Measurements from ENCODE around the gene SLC9A3.

The SLC9A3 gene

GRCh38 chr5:537098-537497 lies 12.8 kb upstream of the SLC9A3 start:
- no peak overlapping the region for H3K4me3 ChIP-seq (ENCODE audit: low read depth, low read length)
- POLR2A ChIA-PET, result no interaction called here
- TF ChIP-seq CTCF (IDR thresholded peaks at IDR 0.05; ENCODE audit: insufficient read depth, low read length, missing control alignments), result no peak

GRCh38 chr5:535846-536698 lies 11.8 kb upstream of the SLC9A3 start:
- CTCF ChIA-PET, result no interaction called here
- no peak for DNase-seq (ENCODE audit: low read depth, low spot score)
- H3K4me3 ChIP-seq (ENCODE audit: low read depth, low read length), result no peak overlapping the region
- no peak for TF ChIP-seq CTCF (IDR thresholded peaks at IDR 0.05; ENCODE audit: insufficient read depth, low read length, missing control alignments)
- POLR2A ChIA-PET, result no interaction called here

More at GRCh38 chr5:537098-537497, 12.8 kb upstream of the SLC9A3 start:
- DNase-seq (ENCODE audit: low read depth, low spot score), result no peak
- CTCF ChIA-PET, result no interaction called here

GRCh38 chr5:534743-535671 lies 10.8 kb upstream of the SLC9A3 start:
- ChIA-PET POLR2A (no interaction called here), CTCF (no interaction called here)
- no peak for DNase-seq (ENCODE audit: low read depth, low spot score)
- TF ChIP-seq CTCF (IDR thresholded peaks at IDR 0.05; ENCODE audit: insufficient read depth, low read length, missing control alignments), result no peak
- H3K4me3 ChIP-seq (ENCODE audit: low read depth, low read length), result no peak overlapping the region

GRCh38 chr5:533955-534742 lies 9.9 kb upstream of the SLC9A3 start:
- ChIA-PET CTCF (no interaction called here), POLR2A (no interaction called here)
- H3K4me3 ChIP-seq (ENCODE audit: low read depth, low read length), result no peak overlapping the region
- TF ChIP-seq CTCF (IDR thresholded peaks at IDR 0.05; ENCODE audit: insufficient read depth, low read length, missing control alignments), result no peak
- DNase-seq (ENCODE audit: low read depth, low spot score), result no peak

GRCh38 chr5:533243-533954 lies 9.2 kb upstream of the SLC9A3 start:
- no peak overlapping the region for H3K4me3 ChIP-seq (ENCODE audit: low read depth, low read length)
- DNase-seq (ENCODE audit: low read depth, low spot score), result no peak
- CTCF ChIA-PET, result no interaction called here
- POLR2A ChIA-PET, result no interaction called here
- no peak for TF ChIP-seq CTCF (IDR thresholded peaks at IDR 0.05; ENCODE audit: insufficient read depth, low read length, missing control alignments)
